Gastrocnemius medialis (tissue), 4 donors: ENCODE results near the gene CRIP3.

Experiments used
- CTCF ChIP-seq, 5 experiments: fragments of 450-650 bp in 3 of 5; fragments of 200-600 bp in 2 of 5; sonication (generic) in 2 of 5; IDR thresholded peaks in 4 of 5; conservative IDR thresholded peaks in 1 of 5; 1 replicate in 4 of 5; 2 replicates in 1 of 5; pipeline ENCODE4 v1.5.1; 2016 to 2019; ENCODE audit warnings: antibody characterized with exemption in 5 of 5, mild to moderate bottlenecking in 3 of 5, moderate library complexity in 3 of 5
- POLR2A ChIP-seq, 2 donors: fragments of 450-650 bp; IDR thresholded peaks; one replicate each; pipeline ENCODE4 v1.6.1; 2017; ENCODE audit warnings: antibody characterized with exemption in 2 of 2, mild to moderate bottlenecking in 2 of 2, moderate library complexity in 2 of 2

- no peak for TF ChIP-seq CTCF (IDR thresholded peaks at IDR 0.05 in 4 of 5, conservative IDR thresholded peaks at IDR 0.05 in 1 of 5)
- no peak for TF ChIP-seq POLR2A (IDR thresholded peaks at IDR 0.05)
Measured at GRCh38 chr6:43306086-43306485, 2.5 kb downstream of the CRIP3 start.
